Suprapubic skin (tissue), 4 donors: ENCODE data around the gene KCNJ18. TPM values are rescaled to one million over a fixed set of nuclear protein-coding genes. Genes with fewer than 3 reads are reported as not detected.
"Not testable (repeated sequence)": the region's sequence is repeated elsewhere in the genome, so short reads cannot be mapped to it uniquely, and the experiment has no call there.

Experiments
- DNase-seq, 2 donors: peaks; one replicate each; pipeline ENCODE4 v3.0.0-alpha.2; 2019; ENCODE audit warnings: low spot score in 2 of 2
- H3K27ac ChIP-seq: fragments of 200-600 bp; sonication (generic); one replicate; pipeline ENCODE4 v1.5.1; 2019
- H3K27me3 ChIP-seq: fragments of 200-600 bp; sonication (generic); one replicate; pipeline ENCODE4 v1.5.1; 2019
- H3K36me3 ChIP-seq: fragments of 200-600 bp; sonication (generic); one replicate; pipeline ENCODE4 v1.5.1; 2019
- H3K4me1 ChIP-seq: fragments of 200-600 bp; sonication (generic); one replicate; pipeline ENCODE4 v1.5.1; 2019
- H3K4me3 ChIP-seq: fragments of 200-600 bp; sonication (generic); one replicate; pipeline ENCODE4 v1.5.1; 2019; ENCODE audit warnings: mild to moderate bottlenecking
- H3K9me3 ChIP-seq: fragments of 200-600 bp; sonication (generic); one replicate; pipeline ENCODE4 v1.5.1; 2019
- WGBS: methylation state at CpG from one replicate; pipeline ENCODE4 v1.1.5; 2018; 5-methylcytosine and 5-hydroxymethylcytosine counted together
- total RNA-seq, 4 donors: library from RNA; depleted of rRNA; stranded (reverse); fragments of >200 nt; gene quantifications; one replicate each; pipeline ENCODE4 v1.1.0, GENCODE V29; 2016

Gene KCNJ18
- total RNA-seq, 4 donors from 2014 or later, result 2.3 to 32.9 (median 19.3) TPM

DNA sequence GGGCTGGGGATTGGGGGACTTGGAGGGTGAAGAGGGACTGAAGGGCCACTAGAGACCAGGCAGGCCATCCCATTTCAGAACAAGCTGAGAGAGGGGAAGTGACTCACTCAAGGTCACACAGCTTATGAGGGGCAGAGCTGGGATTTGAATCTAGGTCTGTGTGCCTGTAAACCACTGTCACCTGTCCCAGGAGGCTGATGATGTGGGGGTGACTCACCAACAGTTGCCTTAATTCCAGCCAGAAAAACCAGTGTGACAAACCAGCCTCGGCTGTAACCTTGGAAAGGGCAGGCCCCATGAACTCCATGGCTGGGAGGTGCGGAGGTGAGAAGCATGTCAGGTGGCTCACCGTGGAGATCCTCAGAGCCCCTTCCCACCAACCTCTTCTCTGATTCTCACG, 1.6 kb downstream of the KCNJ18 start:
- H3K9me3 ChIP-seq, DNase-seq, H3K4me1 ChIP-seq, H3K4me3 ChIP-seq, H3K27me3 ChIP-seq, H3K27ac ChIP-seq, H3K36me3 ChIP-seq: not testable (repeated sequence)
- 77% methylated on average over 3 of the region's 4 CpGs for WGBS

DNA sequence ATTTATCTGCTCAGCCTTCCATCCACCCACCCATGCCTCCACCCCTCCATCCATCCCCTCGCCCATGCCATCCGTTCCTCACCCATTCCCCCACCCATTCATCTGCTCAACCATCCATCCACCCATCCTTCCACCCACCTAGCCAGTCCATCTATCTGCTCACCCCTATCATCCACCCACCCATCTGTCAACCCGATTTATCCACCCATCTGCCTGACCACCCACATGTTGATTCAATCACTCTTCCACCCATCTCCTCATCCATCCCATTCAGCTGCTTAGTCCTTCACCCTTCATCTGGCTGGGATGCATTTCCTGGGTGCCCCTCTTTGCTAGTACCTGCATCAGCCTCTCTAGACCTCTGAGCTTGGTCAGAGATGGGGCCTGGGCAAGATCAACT, 3.9 kb downstream of the KCNJ18 start:
- H3K36me3 ChIP-seq, H3K4me1 ChIP-seq, DNase-seq, H3K27ac ChIP-seq, H3K9me3 ChIP-seq, H3K4me3 ChIP-seq, H3K27me3 ChIP-seq: not testable (repeated sequence)
- 78% methylated on average over 2 of the region's 3 CpGs for WGBS

DNA sequence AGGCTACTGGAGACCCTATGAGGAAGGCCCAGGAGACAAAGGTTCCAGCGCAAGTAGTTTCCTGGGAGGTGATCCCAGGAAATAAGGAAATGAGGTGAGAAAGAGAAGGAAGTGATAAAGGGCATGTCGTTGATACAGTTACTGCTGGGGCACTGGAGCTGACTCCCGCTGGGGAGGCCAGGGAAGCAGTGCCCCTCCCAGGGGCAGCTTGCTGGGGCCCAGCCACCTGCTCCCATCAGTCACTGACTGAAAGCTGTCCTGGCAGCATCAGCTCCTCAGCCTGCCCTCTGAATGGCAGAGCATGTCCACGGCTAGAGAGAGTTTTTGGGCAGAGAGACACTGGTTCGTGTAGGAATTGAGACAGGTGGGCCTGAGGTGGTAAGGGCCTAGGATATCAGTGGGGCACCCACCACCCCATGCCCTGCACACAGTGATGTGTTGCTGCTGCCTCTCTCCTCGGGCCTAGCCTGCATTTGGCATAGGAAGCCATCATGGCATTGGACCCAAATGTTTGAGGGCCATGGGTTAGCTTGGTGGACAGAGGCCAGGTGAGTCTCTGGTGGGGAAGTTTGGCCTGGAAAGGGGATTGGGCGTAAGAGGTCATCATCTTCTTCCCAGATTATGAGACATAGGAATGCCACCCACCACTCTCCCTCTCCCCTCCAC, 4.7 kb downstream of the KCNJ18 start:
- not testable (repeated sequence) for H3K4me1 ChIP-seq, H3K27me3 ChIP-seq, DNase-seq, H3K27ac ChIP-seq, H3K4me3 ChIP-seq, H3K36me3 ChIP-seq, H3K9me3 ChIP-seq
- WGBS, result 76% methylated on average over 7 of the region's 7 CpGs

DNA sequence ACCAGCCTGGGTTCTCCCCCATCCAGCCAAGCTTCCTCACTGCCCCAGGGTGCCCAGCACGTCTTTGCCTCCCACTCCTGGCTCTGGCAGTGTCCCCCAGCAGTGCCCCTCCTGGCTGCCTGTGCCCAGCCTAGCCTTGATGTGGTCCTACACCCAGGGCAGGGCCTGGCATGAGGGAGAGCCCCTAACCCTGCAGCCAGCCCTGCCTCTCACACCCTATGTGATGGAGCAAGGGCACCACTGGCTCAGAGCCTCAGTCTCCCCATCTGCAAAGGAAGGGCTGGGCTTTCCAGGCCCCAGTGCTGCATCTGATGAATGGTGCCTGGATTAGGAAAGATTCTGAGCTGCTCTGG, 5.2 kb downstream of the KCNJ18 start:
- not testable (repeated sequence) for H3K27ac ChIP-seq, H3K36me3 ChIP-seq, H3K4me1 ChIP-seq, H3K27me3 ChIP-seq, H3K9me3 ChIP-seq, H3K4me3 ChIP-seq
- DNase-seq, result peak in 1 of 2 donors; percentile 44
- WGBS, result 11% methylated on average over 1 of the region's 1 CpG

DNA sequence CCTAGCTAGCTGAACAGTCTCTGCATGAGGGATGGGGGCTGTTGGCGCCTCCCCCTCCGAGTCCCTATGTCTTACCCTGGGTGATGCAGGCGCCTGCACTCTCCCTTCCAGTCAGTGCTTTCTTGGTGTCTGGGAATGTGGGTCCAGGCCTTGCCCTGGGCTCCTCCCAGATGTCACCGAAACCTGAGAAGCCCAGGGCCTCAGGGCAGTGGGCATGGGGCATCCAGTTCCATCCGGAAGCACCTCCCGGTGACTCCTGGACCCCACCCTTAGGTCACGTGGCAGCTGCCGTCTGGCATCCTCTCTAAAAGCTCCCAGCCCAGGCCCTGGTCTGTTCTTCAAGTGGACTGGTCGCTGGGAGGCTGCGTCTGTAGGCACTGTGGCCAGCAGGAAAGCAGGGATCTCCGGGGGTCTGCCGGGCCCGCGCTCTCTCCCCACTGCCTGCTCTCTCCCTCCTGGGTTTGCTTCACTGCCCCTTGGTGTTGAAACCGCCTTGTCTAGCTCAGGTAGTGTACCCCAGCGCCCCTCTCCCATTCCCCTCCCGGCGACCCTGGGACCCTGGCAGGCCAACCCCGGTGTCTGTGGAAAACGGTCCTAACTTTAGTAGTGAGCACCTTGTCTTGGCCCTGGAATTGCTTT, 6.2 kb downstream of the KCNJ18 start:
- not testable (repeated sequence) for DNase-seq, H3K9me3 ChIP-seq, H3K4me1 ChIP-seq, H3K27ac ChIP-seq, H3K36me3 ChIP-seq, H3K27me3 ChIP-seq, H3K4me3 ChIP-seq
- WGBS, result 87% methylated on average over 12 of the region's 20 CpGs

DNA sequence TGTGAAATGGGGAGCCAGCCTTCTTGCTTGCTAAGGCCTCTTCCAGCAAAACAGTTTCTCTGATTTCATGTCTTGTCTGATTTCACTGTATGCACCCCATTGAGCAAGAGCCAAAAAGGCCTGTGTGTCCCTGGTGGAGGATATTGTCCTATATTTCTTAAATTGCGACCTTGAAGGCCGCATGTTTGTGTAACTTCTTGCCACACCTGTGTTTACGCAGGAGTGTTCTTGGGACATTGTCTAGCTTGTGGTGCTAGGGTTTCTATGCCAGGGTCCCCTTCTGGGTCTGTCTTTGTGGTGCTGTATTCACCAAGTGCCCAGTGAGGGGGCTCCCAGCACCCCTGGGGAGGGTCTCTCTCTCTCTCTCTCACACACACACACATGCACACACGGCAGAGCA, 6.8 kb downstream of the KCNJ18 start:
- WGBS, result 100% methylated on average over 3 of the region's 4 CpGs
- H3K9me3 ChIP-seq, H3K4me1 ChIP-seq, H3K27me3 ChIP-seq, H3K27ac ChIP-seq, H3K4me3 ChIP-seq, DNase-seq, H3K36me3 ChIP-seq: not testable (repeated sequence)

DNA sequence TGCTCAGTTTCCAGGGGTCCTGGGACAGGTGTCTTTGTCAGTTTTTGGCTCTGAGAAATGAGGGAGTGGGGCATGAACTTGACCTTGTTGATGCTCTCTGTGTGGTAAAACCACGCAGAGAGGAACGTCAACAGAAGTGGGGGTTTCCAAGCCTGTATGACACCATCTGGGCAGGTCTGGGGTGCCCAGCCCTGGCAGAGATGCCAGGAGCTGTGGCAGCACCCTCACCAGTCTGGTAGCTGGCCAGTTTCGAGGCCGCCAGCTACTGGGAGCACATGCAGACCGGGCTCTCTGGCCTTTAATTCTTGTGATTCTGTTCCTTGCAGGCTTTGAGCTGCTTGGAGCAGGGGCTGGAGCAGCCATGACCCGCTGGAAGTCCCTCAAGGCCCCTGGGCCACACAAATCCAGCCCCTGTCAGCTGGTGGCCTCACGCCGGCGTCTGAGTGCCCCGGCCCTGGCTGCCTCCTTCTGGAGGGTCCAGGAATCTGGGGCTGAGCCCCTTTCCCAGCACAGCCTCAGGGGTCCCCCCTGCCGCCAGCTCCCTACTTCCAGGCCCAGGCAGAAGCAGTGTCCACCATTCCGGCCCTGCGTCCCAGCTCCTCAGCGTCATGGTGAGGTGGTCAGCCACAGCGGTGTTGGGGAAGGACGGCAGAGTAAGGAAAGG, 7.4 kb downstream of the KCNJ18 start:
- not testable (repeated sequence) for H3K27ac ChIP-seq, H3K4me3 ChIP-seq, DNase-seq, H3K9me3 ChIP-seq, H3K27me3 ChIP-seq, H3K36me3 ChIP-seq, H3K4me1 ChIP-seq
- no CpG with 5 or more reads among the region's 16 CpGs for WGBS

DNA sequence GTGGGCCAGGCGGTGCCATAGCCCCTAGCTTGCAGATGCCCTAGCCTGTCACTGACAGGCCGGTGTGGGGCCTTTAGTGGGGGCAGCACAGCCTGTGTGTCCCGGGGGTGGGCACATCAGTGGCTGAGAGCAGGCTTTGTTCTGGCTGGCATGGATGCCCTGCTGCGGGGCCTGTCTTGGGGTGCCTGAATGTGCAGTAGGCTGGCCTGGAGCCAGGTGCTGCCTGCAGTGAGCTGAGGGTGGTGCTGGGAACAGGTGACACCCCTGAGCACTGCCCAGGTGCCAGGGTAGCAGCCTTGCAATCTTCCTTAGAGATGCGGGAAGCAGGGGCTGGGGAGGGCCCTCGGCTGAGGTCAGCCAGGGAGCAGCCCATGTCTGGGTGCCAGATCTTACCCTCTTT, 8.8 kb downstream of the KCNJ18 start:
- peak in 1 of 2 donors; percentile 42 for DNase-seq
- H3K4me3 ChIP-seq, H3K27me3 ChIP-seq, H3K4me1 ChIP-seq, H3K9me3 ChIP-seq, H3K27ac ChIP-seq, H3K36me3 ChIP-seq: not testable (repeated sequence)
- no CpG with 5 or more reads among the region's 6 CpGs for WGBS

DNA sequence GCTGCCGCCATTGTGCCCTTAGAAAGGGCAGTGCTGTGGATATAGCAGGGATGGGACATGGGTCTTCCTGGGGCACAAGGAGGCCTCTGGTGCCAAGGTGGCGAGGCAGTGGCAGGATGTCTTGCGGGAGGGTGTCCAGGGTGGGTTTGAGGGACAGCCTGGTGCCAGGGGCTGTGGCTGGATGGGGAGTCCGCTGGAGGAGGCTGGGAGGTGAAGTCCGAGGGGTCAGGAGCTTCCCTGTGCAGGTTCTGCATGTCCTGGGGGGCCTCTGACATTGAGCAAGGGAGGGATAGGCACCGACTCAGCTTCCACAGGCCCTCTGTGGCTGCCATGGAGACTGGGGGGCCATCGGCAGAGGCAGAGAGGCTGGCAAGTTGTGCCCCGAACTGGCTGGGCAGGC, 9.7 kb downstream of the KCNJ18 start:
- not testable (repeated sequence) for H3K4me3 ChIP-seq, H3K27ac ChIP-seq, H3K9me3 ChIP-seq, DNase-seq, H3K36me3 ChIP-seq, H3K27me3 ChIP-seq, H3K4me1 ChIP-seq
- WGBS, result 85% methylated on average over 3 of the region's 8 CpGs

DNA sequence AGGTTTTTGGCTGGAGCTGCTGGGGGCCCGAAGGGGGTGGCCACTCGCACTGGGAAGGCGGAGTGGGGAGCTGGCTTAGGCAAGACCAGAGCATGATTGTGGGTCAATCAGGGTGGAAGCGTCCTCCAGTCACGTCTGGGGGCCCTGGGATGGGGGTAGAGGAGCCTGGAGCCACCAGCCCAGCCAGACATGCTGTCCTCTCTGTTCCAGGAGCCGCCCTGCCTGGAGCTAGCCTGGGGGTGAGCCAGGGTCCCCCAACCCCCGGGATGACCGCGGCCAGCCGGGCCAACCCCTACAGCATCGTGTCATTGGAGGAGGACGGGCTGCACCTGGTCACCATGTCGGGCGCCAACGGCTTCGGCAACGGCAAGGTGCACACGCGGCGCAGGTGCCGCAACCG, 10.2 kb downstream of the KCNJ18 start:
- WGBS, result 87% methylated on average over 6 of the region's 22 CpGs
- H3K4me3 ChIP-seq, H3K9me3 ChIP-seq, H3K27me3 ChIP-seq, H3K27ac ChIP-seq, DNase-seq, H3K4me1 ChIP-seq, H3K36me3 ChIP-seq: not testable (repeated sequence)

DNA sequence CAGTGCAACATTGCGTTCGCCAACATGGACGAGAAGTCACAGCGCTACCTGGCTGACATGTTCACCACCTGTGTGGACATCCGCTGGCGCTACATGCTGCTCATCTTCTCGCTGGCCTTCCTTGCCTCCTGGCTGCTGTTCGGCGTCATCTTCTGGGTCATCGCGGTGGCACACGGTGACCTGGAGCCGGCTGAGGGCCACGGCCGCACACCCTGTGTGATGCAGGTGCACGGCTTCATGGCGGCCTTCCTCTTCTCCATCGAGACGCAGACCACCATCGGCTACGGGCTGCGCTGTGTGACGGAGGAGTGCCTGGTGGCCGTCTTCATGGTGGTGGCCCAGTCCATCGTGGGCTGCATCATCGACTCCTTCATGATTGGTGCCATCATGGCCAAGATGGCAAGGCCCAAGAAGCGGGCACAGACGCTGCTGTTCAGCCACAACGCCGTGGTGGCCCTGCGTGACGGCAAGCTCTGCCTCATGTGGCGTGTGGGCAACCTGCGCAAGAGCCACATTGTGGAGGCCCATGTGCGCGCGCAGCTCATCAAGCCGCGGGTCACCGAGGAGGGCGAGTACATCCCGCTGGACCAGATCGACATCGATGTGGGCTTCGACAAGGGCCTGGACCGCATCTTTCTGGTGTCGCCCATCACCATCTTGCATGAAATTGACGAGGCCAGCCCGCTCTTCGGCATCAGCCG, 10.8 kb downstream of the KCNJ18 start:
- not testable (repeated sequence) for H3K36me3 ChIP-seq, H3K4me1 ChIP-seq, H3K27me3 ChIP-seq, H3K4me3 ChIP-seq, H3K9me3 ChIP-seq, DNase-seq, H3K27ac ChIP-seq
- 91% methylated on average over 20 of the region's 51 CpGs for WGBS

DNA sequence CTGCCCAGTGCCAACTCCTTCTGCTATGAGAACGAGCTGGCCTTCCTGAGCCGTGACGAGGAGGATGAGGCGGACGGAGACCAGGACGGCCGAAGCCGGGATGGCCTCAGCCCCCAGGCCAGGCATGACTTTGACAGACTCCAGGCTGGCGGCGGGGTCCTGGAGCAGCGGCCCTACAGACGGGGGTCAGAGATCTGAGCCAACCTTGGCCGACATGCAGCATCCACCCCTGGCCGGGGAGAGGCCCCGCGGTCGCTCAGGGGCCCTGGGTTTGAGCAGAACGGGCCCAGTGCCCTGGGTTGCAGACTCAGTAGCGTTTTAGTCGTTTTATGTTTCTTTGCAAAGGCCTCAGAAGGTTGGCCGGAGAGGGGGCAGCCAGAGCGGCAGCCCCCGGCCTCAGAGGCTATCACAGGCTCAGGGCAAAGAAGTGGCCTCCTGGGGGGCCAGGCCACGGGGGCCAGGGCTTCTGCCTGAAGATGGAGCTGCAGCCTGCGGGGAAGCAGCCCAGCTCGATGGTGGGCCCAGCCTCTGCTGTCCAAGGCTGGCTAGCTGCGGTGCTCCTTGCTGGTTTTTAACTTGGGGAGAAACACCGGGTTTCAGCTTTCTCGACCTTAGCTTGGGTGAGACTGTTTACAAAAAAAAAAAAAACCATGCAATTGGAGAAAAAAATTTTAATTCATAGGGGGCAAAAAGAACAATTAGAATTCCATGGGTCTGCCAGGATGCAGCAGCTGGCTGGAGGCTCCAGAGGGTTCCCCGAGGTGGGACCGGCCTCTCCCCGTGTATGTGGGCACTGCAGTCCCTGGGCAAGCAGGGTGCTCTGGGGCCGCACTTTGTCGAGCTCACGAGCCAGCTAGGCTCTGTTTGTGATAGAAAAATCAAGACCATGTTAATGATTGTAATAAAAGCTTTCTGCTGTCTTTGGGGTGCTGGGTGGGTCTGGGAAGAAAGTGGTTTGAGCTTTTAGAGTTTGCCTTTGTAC, 11.9 kb downstream of the KCNJ18 start:
- H3K4me3 ChIP-seq, H3K9me3 ChIP-seq, H3K4me1 ChIP-seq, H3K27me3 ChIP-seq, H3K36me3 ChIP-seq, H3K27ac ChIP-seq: not testable (repeated sequence)
- WGBS, result 87% methylated on average over 20 of the region's 35 CpGs
- DNase-seq, result peak in 1 of 2 donors; percentile 53
